SK-N-SH treated with all-trans-retinoic acid at 6 μM for 48 hours (cell line): ENCODE data around the gene QSOX1.

Experiments used
- BACH2 ChIP-seq: fragments of 250-450 bp; sonication (Bioruptor Pico); IDR thresholded peaks from 2 replicates; pipeline ENCODE4 v1.9.0; 2021; ENCODE audit warnings: mild to moderate bottlenecking, borderline replicate concordance
- CSDC2 ChIP-seq: fragments of 250-450 bp; sonication (Bioruptor Pico); IDR thresholded peaks from 2 replicates; pipeline ENCODE4 v1.5.0; 2020; ENCODE audit warnings: mild to moderate bottlenecking, moderate library complexity
- GLIS3 ChIP-seq: fragments of 250-450 bp; sonication (Bioruptor Pico); IDR thresholded peaks from 2 replicates; pipeline ENCODE4 v1.5.0; 2020; ENCODE audit warnings: mild to moderate bottlenecking, moderate library complexity
- PATZ1 ChIP-seq: fragments of 250-450 bp; sonication (Bioruptor Pico); IDR thresholded peaks from 2 replicates; pipeline ENCODE4 v1.8.0; 2020; ENCODE audit warnings: mild to moderate bottlenecking, moderate library complexity, borderline replicate concordance
- PPARA ChIP-seq: fragments of 250-450 bp; sonication (Bioruptor Pico); IDR thresholded peaks from 2 replicates; pipeline ENCODE4 v1.5.0; 2020; ENCODE audit warnings: mild to moderate bottlenecking, borderline replicate concordance
- RARB ChIP-seq: fragments of 250-450 bp; sonication (Bioruptor Pico); IDR thresholded peaks from 2 replicates; pipeline ENCODE4 v1.8.0; 2021; ENCODE audit warnings: mild to moderate bottlenecking, moderate library complexity
- ZC3H10 ChIP-seq: fragments of 250-450 bp; sonication (Bioruptor Pico); IDR thresholded peaks from 2 replicates; pipeline ENCODE4 v1.5.1; 2021; ENCODE audit warnings: mild to moderate bottlenecking, moderate library complexity
- ZNF70 ChIP-seq: fragments of 450-650 bp; formaldehyde crosslinking; IDR thresholded peaks from 2 replicates; pipeline ENCODE4 v1.5.0; 2020; ENCODE audit warnings: mild to moderate bottlenecking, moderate library complexity
- ZNF8 ChIP-seq: fragments of 450-650 bp; formaldehyde crosslinking; IDR thresholded peaks from 2 replicates; pipeline ENCODE4 v1.5.0; 2020; ENCODE audit warnings: mild to moderate bottlenecking, moderate library complexity

GRCh38 chr1:180201451-180202200, 47.0 kb downstream of the QSOX1 start:
- TF ChIP-seq ZNF70, result no peak
- TF ChIP-seq PATZ1 (CRISPR knock-in tag), result no peak
- TF ChIP-seq ZNF8, result no peak
- TF ChIP-seq BACH2 (CRISPR knock-in tag), result no peak
- TF ChIP-seq PPARA, result no peak
- TF ChIP-seq CSDC2 (CRISPR knock-in tag), result no peak
- no peak for TF ChIP-seq GLIS3 (CRISPR knock-in tag)
- no peak for TF ChIP-seq RARB (CRISPR knock-in tag)
- no peak for TF ChIP-seq ZC3H10 (CRISPR knock-in tag)
